Measurements from ENCODE around the gene NEUROD4.

The NEUROD4 gene

GRCh38 chr12:54993181-54993835 lies 26.5 kb upstream of the NEUROD4 start:
- DNase-seq (ENCODE audit: insufficient read length, low spot score) (no peak), FAIRE-seq (peak; percentile 96)
- TF ChIP-seq SPI1 (IDR thresholded peaks at IDR 0.05; ENCODE audit: low read depth, low read length) (no peak), POLR2AphosphoS5 (IDR thresholded peaks at IDR 0.05; ENCODE audit: low read depth, low read length) (no peak), PAX5 (IDR thresholded peaks at IDR 0.05; ENCODE audit: insufficient read depth, low read length, severe bottlenecking) (no peak), POU2F2 (IDR thresholded peaks at IDR 0.05; ENCODE audit: low read depth, low read length) (no peak), TAF1 (IDR thresholded peaks at IDR 0.05; ENCODE audit: low read depth, low read length) (no peak), POLR2A (IDR thresholded peaks at IDR 0.05; ENCODE audit: low read depth, low read length) (no peak)

- DNase-seq (ENCODE audit: insufficient read length, low spot score) (no peak), FAIRE-seq (no peak)
- no peak for TF ChIP-seq PAX5 (IDR thresholded peaks at IDR 0.05; ENCODE audit: insufficient read depth, low read length, severe bottlenecking)
These were observed 23.6 kb upstream of the NEUROD4 start for GRCh38 chr12:54996205-54996604.

- DNase-seq (ENCODE audit: insufficient read length, low spot score) (no peak), FAIRE-seq (no peak)
- TF ChIP-seq POU2F2 (IDR thresholded peaks at IDR 0.05; ENCODE audit: low read depth, low read length) (no peak), POLR2AphosphoS5 (IDR thresholded peaks at IDR 0.05; ENCODE audit: low read depth, low read length) (no peak), PAX5 (IDR thresholded peaks at IDR 0.05; ENCODE audit: insufficient read depth, low read length, severe bottlenecking) (no peak), POLR2A (IDR thresholded peaks at IDR 0.05; ENCODE audit: low read depth, low read length) (no peak), SPI1 (IDR thresholded peaks at IDR 0.05; ENCODE audit: low read depth, low read length) (no peak), TAF1 (IDR thresholded peaks at IDR 0.05; ENCODE audit: low read depth, low read length) (no peak)
These were observed 21.7 kb upstream of the NEUROD4 start for GRCh38 chr12:54997929-54998522.

- DNase-seq (ENCODE audit: insufficient read length, low spot score) (no peak), FAIRE-seq (no peak)
- no peak for TF ChIP-seq POLR2AphosphoS5 (IDR thresholded peaks at IDR 0.05; ENCODE audit: low read depth, low read length)
- TF ChIP-seq PAX5 (IDR thresholded peaks at IDR 0.05; ENCODE audit: insufficient read depth, low read length, severe bottlenecking), result no peak
- TF ChIP-seq POU2F2 (IDR thresholded peaks at IDR 0.05; ENCODE audit: low read depth, low read length), result no peak
These were observed 20.7 kb upstream of the NEUROD4 start for GRCh38 chr12:54998958-54999510.

GRCh38 chr12:55001198-55001868 lies 18.4 kb upstream of the NEUROD4 start:
- DNase-seq (ENCODE audit: insufficient read length, low spot score), result no peak
- peak; percentile 82 for FAIRE-seq
- TF ChIP-seq POLR2AphosphoS5 (IDR thresholded peaks at IDR 0.05; ENCODE audit: low read depth, low read length) (no peak), TAF1 (IDR thresholded peaks at IDR 0.05; ENCODE audit: low read depth, low read length) (no peak), PAX5 (IDR thresholded peaks at IDR 0.05; ENCODE audit: insufficient read depth, low read length, severe bottlenecking) (no peak), POU2F2 (IDR thresholded peaks at IDR 0.05; ENCODE audit: low read depth, low read length) (no peak), SPI1 (IDR thresholded peaks at IDR 0.05; ENCODE audit: low read depth, low read length) (peak; percentile 91), POLR2A (IDR thresholded peaks at IDR 0.05; ENCODE audit: low read depth, low read length) (no peak)

GRCh38 chr12:55002355-55002754 lies 17.4 kb upstream of the NEUROD4 start:
- DNase-seq (ENCODE audit: insufficient read length, low spot score), result no peak
- TF ChIP-seq PAX5 (IDR thresholded peaks at IDR 0.05; ENCODE audit: insufficient read depth, low read length, severe bottlenecking) (no peak), POU2F2 (IDR thresholded peaks at IDR 0.05; ENCODE audit: low read depth, low read length) (no peak), POLR2AphosphoS5 (IDR thresholded peaks at IDR 0.05; ENCODE audit: low read depth, low read length) (no peak), SPI1 (IDR thresholded peaks at IDR 0.05; ENCODE audit: low read depth, low read length) (no peak), TAF1 (IDR thresholded peaks at IDR 0.05; ENCODE audit: low read depth, low read length) (no peak), POLR2A (IDR thresholded peaks at IDR 0.05; ENCODE audit: low read depth, low read length) (no peak)
- no peak for FAIRE-seq

- FAIRE-seq, result no peak
- DNase-seq (ENCODE audit: insufficient read length, low spot score), result no peak
- TF ChIP-seq SPI1 (IDR thresholded peaks at IDR 0.05; ENCODE audit: low read depth, low read length), result no peak
These were observed 10.7 kb upstream of the NEUROD4 start for GRCh38 chr12:55008944-55009585.

GRCh38 chr12:55017416-55017925 lies 2.3 kb upstream of the NEUROD4 start:
- DNase-seq (ENCODE audit: insufficient read length, low spot score), result no peak
- no peak for FAIRE-seq
- no peak for TF ChIP-seq POU2F2 (IDR thresholded peaks at IDR 0.05; ENCODE audit: low read depth, low read length)
- no peak for TF ChIP-seq PAX5 (IDR thresholded peaks at IDR 0.05; ENCODE audit: insufficient read depth, low read length, severe bottlenecking)
- no peak for TF ChIP-seq POLR2AphosphoS5 (IDR thresholded peaks at IDR 0.05; ENCODE audit: low read depth, low read length)
- TF ChIP-seq POLR2A (IDR thresholded peaks at IDR 0.05; ENCODE audit: low read depth, low read length), result no peak
- TF ChIP-seq TAF1 (IDR thresholded peaks at IDR 0.05; ENCODE audit: low read depth, low read length), result no peak
- no peak for TF ChIP-seq SPI1 (IDR thresholded peaks at IDR 0.05; ENCODE audit: low read depth, low read length)

- FAIRE-seq, result no peak
- DNase-seq (ENCODE audit: insufficient read length, low spot score), result no peak
- TF ChIP-seq POLR2A (IDR thresholded peaks at IDR 0.05; ENCODE audit: low read depth, low read length), result no peak
- no peak for TF ChIP-seq POLR2AphosphoS5 (IDR thresholded peaks at IDR 0.05; ENCODE audit: low read depth, low read length)
- no peak for TF ChIP-seq PAX5 (IDR thresholded peaks at IDR 0.05; ENCODE audit: insufficient read depth, low read length, severe bottlenecking)
- no peak for TF ChIP-seq SPI1 (IDR thresholded peaks at IDR 0.05; ENCODE audit: low read depth, low read length)
- TF ChIP-seq TAF1 (IDR thresholded peaks at IDR 0.05; ENCODE audit: low read depth, low read length), result no peak
- TF ChIP-seq POU2F2 (IDR thresholded peaks at IDR 0.05; ENCODE audit: low read depth, low read length), result no peak
These were observed 4.8 kb downstream of the NEUROD4 start for GRCh38 chr12:55024575-55024974.
